ENCODE data around the gene SHKBP1. TPM values are rescaled to one million over a fixed set of nuclear protein-coding genes. Genes with fewer than 3 reads are reported as not detected.

The SHKBP1 gene
- total RNA-seq, 1 donor from 2014 or later: 76.3 TPM

GRCh38 chr19:40639638-40639982, 62.9 kb downstream of the SHKBP1 start:
- Mint-ChIP-seq H3K27ac (ENCODE audit: unreplicated experiment) (no peak overlapping the region), H3K4me3 (no peak overlapping the region), H3K9me3 (no peaks in the 10 kb centered on the region), H3K27me3 (ENCODE audit: low read depth) (peaks cover 14% of the 10 kb centered on the region), H3K4me1 (peaks cover 10% of the 10 kb centered on the region), H3K36me3 (ENCODE audit: low read depth) (no peaks in the 10 kb centered on the region)
- no peak for DNase-seq (ENCODE audit: low read depth, low spot score)
- TF ChIP-seq CTCF (conservative IDR thresholded peaks at IDR 0.05): no peak

- DNase-seq (ENCODE audit: low read depth, low spot score): no peak
- Mint-ChIP-seq H3K36me3 (ENCODE audit: low read depth) (no peaks in the 10 kb centered on the region), H3K27ac (ENCODE audit: unreplicated experiment) (no peak overlapping the region), H3K27me3 (ENCODE audit: low read depth) (peaks cover 4% of the 10 kb centered on the region), H3K9me3 (no peaks in the 10 kb centered on the region), H3K4me3 (no peak overlapping the region), H3K4me1 (peaks cover 13% of the 10 kb centered on the region)
- no peak for TF ChIP-seq CTCF (conservative IDR thresholded peaks at IDR 0.05)
Observed at GRCh38 chr19:40640744-40641143, 64.1 kb downstream of the SHKBP1 start.

Other genes starting within 250 kb of the SHKBP1 start
- gene C19orf47, start 228.5 kb upstream of the SHKBP1 start, total RNA-seq: 19.0 and 21.0 TPM in 2 replicates
- gene PLD3, start 228.2 kb upstream of the SHKBP1 start, total RNA-seq: 200 and 208 TPM in 2 replicates
- 0.11 and 0.30 TPM in 2 replicates for gene HIPK4, start 186.7 kb upstream of the SHKBP1 start, total RNA-seq
- gene PRX, start 163.5 kb upstream of the SHKBP1 start, total RNA-seq: 2.8 and 2.9 TPM in 2 replicates
- 3.2 and 3.3 TPM in 2 replicates for gene SERTAD1, start 150.9 kb upstream of the SHKBP1 start, total RNA-seq
- gene SERTAD3, start 132.5 kb upstream of the SHKBP1 start, total RNA-seq: 22.3 and 25.8 TPM in 2 replicates
- gene BLVRB, start 111.1 kb upstream of the SHKBP1 start, total RNA-seq: 3.1 and 3.2 TPM in 2 replicates
- 0.40 and 1.1 TPM in 2 replicates for gene SPTBN4, start 109.9 kb upstream of the SHKBP1 start, total RNA-seq
- gene LTBP4, start 24.5 kb downstream of the SHKBP1 start, total RNA-seq: 125 TPM in 2 replicates
- gene NUMBL, start 113.8 kb downstream of the SHKBP1 start, total RNA-seq: 21.4 and 26.8 TPM in 2 replicates
- gene COQ8B, start 140.0 kb downstream of the SHKBP1 start, total RNA-seq: 41.1 and 45.1 TPM in 2 replicates
- 12.8 and 13.9 TPM in 2 replicates for gene ITPKC, start 140.2 kb downstream of the SHKBP1 start, total RNA-seq
- gene ACTMAP, start 173.6 kb downstream of the SHKBP1 start, total RNA-seq: 22.7 and 25.1 TPM in 2 replicates
- gene SNRPA, start 174.3 kb downstream of the SHKBP1 start, total RNA-seq: 213 and 214 TPM in 2 replicates
- gene MIA, start 198.6 kb downstream of the SHKBP1 start, total RNA-seq: 6.9 and 9.9 TPM in 2 replicates
- gene RAB4B, start 201.4 kb downstream of the SHKBP1 start, total RNA-seq: 14.1 and 15.2 TPM in 2 replicates
- 109 and 113 TPM in 2 replicates for gene EGLN2, start 222.3 kb downstream of the SHKBP1 start, total RNA-seq